G401 (cell line): Measurements from ENCODE around the gene EP400. TPM values are rescaled to one million over a fixed set of nuclear protein-coding genes. Genes with fewer than 3 reads are reported as not detected.

Experiments
- DNase-seq: peaks from one replicate; pipeline ENCODE4 v3.0.0-alpha.2; 2015; ENCODE audit warnings: low spot score
- in situ Hi-C: cut with HindIII; loops from 2 replicates; pipeline ENCODE4 v1.10.0; 2016; ENCODE audit warnings: low sequenced_read_pairs, mixed read lengths
- total RNA-seq: library from RNA; depleted of rRNA; stranded (reverse); fragments of >200 nt; shearing (Covaris generic); gene quantifications from 2 replicates; pipeline ENCODE4 v1.2.3, GENCODE V29; 2014; rRNA removed

EP400 gene
- total RNA-seq, 1 experiment from 2014 or later, result 5.5 TPM

DNA sequence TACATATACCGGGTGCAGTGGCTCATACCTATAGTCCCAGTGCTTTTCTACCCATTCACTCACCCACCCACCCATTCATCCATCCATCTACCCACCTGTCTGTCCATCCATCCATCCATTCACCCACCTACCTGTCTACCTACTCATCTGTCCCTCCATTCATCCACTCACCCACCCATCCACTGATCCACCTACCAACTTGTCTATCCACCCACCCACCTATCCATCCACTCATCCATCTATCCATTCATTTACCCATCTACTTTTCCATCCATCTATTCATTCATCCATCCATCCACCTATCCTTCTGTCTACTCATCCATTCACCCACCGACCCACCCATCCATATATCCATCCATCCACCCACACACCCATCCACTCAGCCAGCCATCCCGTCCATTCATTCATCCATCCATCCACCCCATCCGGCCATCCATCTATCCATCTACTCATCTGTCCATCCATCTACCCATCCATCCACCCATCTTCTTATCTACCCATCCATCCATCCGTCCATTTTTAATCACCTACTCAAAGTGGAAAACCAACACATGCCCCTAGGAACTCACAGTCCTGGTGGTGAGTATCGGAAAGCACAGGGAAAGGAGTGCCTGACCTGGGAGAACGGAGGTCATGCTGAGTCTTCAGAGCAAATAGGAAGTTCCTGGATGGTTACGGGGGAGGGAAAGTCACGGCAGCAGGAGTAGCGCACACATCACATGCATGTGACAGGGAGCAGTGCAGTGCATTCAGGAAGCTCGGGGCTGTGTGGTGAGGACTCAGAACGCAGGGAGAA, 174.4 kb downstream of the EP400 start:
- no peak for DNase-seq
- in situ Hi-C loops, result no loop called here

DNA sequence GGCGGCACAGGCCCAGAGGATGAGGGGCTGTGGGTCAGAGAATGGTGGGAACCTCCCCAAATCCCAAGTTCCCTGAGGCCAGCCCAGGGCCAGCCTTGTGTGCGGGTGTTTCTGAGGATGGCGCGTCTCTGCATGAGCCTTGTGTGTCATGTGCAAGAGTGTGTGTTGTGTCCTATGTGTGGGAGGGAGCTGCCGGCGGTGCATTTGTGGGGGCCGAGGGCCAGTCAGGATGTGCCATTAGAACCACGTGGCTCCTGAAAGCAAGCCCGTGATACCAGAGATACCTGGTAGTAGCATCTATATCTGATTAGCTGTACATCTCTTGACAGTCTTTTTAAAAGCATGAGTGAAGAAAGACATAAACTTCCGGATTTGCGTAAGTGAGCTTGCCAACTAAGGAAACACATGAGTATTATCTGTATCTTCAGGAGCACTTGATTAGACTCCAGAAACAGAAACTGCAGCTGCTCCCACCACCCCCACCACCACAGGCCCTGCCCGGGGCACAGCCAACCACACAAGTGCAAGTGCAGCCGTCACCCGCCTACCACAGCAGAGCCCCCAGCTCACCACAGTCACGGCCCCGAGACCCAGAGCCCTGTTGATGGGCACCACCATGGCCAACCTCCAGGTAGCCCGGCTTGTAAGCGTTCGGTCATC, 175.2 kb downstream of the EP400 start:
- in situ Hi-C loops, result no loop called here
- DNase-seq, result no peak

DNA sequence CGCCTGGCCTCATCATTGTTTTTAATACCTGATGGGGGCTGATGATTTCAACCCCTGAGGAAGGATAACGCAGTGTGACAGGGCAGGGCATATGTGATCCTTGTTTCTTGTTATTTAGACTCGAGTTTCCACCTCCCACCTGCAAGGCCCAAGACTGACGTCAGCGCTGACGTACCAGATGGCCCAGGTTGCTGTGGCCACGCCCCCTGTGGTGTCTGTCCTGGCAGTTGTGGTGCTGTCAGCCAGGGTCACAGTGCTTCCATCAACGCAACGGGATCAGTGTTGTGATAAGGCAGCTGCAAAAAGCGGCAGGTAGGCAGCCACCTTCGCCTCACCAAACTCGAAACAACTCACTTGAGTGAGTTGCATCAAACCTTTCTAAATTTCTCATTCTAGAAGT, 176.0 kb downstream of the EP400 start:
- in situ Hi-C loops, result no loop called here
- no peak for DNase-seq

DNA sequence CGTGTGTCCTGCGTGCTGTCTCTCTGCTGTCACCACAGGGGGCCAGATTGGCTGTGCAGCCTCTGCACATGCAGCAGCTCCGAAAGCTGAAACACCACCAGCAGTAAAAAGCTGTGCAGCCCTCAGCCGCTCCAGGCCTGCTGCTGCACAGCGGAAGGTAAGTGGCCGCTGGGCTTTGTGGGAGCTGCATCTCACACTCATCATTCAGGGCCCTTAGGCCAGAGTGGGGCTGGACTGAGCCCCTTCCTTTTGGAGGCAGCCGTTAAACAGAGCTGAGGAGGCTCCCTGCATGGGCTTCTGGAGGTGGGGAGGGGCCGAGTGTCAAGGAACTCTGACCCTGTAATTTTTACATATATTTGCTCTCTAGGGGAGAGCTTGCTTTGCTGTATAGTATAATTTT, 177.3 kb downstream of the EP400 start:
- in situ Hi-C loops, result no loop called here
- no peak for DNase-seq

DNA sequence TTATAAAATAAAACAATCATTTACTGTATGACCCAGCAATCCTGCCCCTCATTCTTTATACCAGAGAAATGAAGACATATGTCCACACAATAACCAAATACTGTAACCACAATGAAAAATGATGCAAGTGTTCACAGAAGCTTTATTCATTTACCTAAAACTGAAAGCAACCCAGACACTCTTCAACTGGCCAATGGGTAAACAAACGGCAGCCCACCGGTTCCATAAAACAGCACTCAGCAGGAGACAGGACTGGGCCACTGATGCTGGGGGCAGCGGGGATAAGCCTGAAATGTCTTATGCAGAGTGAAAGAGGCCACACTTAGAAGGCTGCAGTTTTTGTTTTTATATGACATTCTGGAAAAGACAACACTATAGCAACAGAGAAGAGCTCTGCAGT, 179.3 kb downstream of the EP400 start:
- in situ Hi-C loops, result no loop called here

DNA sequence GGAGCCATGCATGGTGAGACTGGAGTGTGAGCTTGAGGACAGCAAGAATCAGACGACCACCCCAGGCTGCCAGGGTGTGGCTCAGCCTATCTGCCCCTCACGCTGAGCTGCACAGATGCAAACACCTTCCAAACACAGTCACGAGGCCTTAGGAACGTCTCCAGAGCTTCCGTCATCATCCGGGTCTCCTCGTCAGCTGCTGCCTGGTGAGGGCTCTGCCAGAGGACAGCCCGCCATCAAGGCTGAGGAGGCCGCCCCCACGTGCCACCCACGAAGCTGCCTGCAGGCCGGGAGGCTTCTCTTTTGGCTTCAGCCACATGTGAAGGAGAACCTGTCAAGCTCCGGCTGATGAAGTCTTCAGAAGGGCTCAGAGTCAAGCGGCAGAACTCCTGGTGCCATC, 180.9 kb downstream of the EP400 start:
- in situ Hi-C loops, result no loop called here

More for the DNA sequence above, 179.3 kb downstream of the EP400 start:
- no peak for DNase-seq

More for the DNA sequence above, 180.9 kb downstream of the EP400 start:
- DNase-seq, result no peak

Other genes with a start within 250 kb of the EP400 start
- gene SFSWAP, start 238.9 kb upstream of the EP400 start, total RNA-seq, result 21.4 and 23.7 TPM in 2 replicates
- 2.0 and 3.4 TPM in 2 replicates for gene MMP17, start 121.5 kb upstream of the EP400 start, total RNA-seq
- 2.3 and 11.1 TPM in 2 replicates for gene ULK1, start 55.3 kb upstream of the EP400 start, total RNA-seq
- gene PUS1, start 20.7 kb upstream of the EP400 start, total RNA-seq, result 44.6 and 61.3 TPM in 2 replicates
- 24.9 and 28.9 TPM in 2 replicates for gene DDX51, start 194.4 kb downstream of the EP400 start, total RNA-seq
- gene NOC4L, start 194.5 kb downstream of the EP400 start, total RNA-seq, result 40.0 and 44.1 TPM in 2 replicates